ENCODE measurements around the gene CACNA1D. TPM values are rescaled to one million over a fixed set of nuclear protein-coding genes. Genes with fewer than 3 reads are reported as not detected.

CACNA1D gene
- total and polyA plus RNA-seq, 2 experiments from 2014 or later, result 5.2 to 27.8 TPM

- no peaks in the 10 kb centered on the region for H3K36me3 ChIP-seq (replicated peaks; ENCODE audit: insufficient read depth, low read depth)
- no peaks in the 10 kb centered on the region for H3K9me2 ChIP-seq (replicated peaks; ENCODE audit: insufficient read depth)
- no peak overlapping the region for H2AFZ ChIP-seq
- H3K79me2 ChIP-seq, result no peaks in the 10 kb centered on the region
- no peaks in the 10 kb centered on the region for H4K20me1 ChIP-seq (ENCODE audit: insufficient read depth, poor library complexity, severe bottlenecking)
- H3K4me3 ChIP-seq, result no peak overlapping the region
- H3K4me2 ChIP-seq, result no peak overlapping the region
- DNase-seq (ENCODE audit: low spot score), result no peak
- peaks cover 3% of the 10 kb centered on the region for H3K4me1 ChIP-seq (ENCODE audit: insufficient read depth)
- no peaks in the 10 kb centered on the region for H3K9me3 ChIP-seq (ENCODE audit: low read depth)
- H3K27me3 ChIP-seq, result no peaks in the 10 kb centered on the region
- WGBS (ENCODE audit: low lambda C conversion rate, missing lambda C conversion rate), result 67% methylated on average over 3 of the region's 3 CpGs
- H3K27ac ChIP-seq, result no peak overlapping the region
- no peak for TF ChIP-seq EZH2phosphoT487 (IDR thresholded peaks at IDR 0.05; ENCODE audit: low read depth, severe bottlenecking, unreplicated experiment)
- TF ChIP-seq, protein P1, sequence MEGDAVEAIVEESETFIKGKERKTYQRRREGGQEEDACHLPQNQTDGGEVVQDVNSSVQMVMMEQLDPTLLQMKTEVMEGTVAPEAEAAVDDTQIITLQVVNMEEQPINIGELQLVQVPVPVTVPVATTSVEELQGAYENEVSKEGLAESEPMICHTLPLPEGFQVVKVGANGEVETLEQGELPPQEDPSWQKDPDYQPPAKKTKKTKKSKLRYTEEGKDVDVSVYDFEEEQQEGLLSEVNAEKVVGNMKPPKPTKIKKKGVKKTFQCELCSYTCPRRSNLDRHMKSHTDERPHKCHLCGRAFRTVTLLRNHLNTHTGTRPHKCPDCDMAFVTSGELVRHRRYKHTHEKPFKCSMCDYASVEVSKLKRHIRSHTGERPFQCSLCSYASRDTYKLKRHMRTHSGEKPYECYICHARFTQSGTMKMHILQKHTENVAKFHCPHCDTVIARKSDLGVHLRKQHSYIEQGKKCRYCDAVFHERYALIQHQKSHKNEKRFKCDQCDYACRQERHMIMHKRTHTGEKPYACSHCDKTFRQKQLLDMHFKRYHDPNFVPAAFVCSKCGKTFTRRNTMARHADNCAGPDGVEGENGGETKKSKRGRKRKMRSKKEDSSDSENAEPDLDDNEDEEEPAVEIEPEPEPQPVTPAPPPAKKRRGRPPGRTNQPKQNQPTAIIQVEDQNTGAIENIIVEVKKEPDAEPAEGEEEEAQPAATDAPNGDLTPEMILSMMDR (IDR thresholded peaks at IDR 0.05; ENCODE audit: poor library complexity), result no peak
These were observed 152.3 kb downstream of the CACNA1D start for GRCh38 chr3:53646723-53647122.

DNA sequence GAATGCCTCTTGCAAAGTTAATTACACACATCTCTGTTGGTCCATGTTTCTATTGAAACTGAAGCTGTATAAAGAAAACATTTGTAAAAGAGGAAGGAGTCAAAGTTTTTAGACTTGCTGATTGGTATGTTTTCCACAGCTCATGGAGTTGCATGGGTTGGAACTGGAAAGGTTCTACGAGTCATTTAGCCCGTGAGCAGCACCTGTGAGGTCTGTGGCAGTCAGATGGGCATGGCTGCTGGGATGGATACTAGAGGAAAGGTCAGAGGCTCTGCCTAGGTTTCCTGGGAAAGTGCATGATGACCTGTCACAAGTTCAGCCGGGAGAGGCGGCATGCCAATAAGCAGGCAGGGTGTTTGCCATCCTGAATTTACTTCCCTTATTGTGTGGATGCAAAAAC lies 155.4 kb downstream of the CACNA1D start:
- H4K20me1 ChIP-seq (ENCODE audit: insufficient read depth, poor library complexity, severe bottlenecking), result no peaks in the 10 kb centered on the region
- H3K4me1 ChIP-seq (ENCODE audit: insufficient read depth), result peaks cover 3% of the 10 kb centered on the region
- no peaks in the 10 kb centered on the region for H3K36me3 ChIP-seq (replicated peaks; ENCODE audit: insufficient read depth, low read depth)
- TF ChIP-seq EZH2 (IDR thresholded peaks at IDR 0.05; ENCODE audit: borderline replicate concordance) (no peak), EZH2phosphoT487 (IDR thresholded peaks at IDR 0.05; ENCODE audit: low read depth, severe bottlenecking, unreplicated experiment) (no peak)
- TF ChIP-seq, protein P1 (IDR thresholded peaks at IDR 0.05; ENCODE audit: poor library complexity), result no peak
- H3K4me3 ChIP-seq, result no peak overlapping the region
- H3K27ac ChIP-seq, result no peak overlapping the region
- DNase-seq (ENCODE audit: low spot score), result no peak
- WGBS (ENCODE audit: low lambda C conversion rate, missing lambda C conversion rate), result 89% methylated on average over 4 of the region's 4 CpGs
- no peaks in the 10 kb centered on the region for H3K79me2 ChIP-seq
- peaks cover 7% of the 10 kb centered on the region for H3K9me3 ChIP-seq (ENCODE audit: low read depth)
- no peaks in the 10 kb centered on the region for H3K27me3 ChIP-seq
- H3K4me2 ChIP-seq, result no peak overlapping the region
- no peaks in the 10 kb centered on the region for H3K9me2 ChIP-seq (replicated peaks; ENCODE audit: insufficient read depth)
- no peak overlapping the region for H2AFZ ChIP-seq

DNA sequence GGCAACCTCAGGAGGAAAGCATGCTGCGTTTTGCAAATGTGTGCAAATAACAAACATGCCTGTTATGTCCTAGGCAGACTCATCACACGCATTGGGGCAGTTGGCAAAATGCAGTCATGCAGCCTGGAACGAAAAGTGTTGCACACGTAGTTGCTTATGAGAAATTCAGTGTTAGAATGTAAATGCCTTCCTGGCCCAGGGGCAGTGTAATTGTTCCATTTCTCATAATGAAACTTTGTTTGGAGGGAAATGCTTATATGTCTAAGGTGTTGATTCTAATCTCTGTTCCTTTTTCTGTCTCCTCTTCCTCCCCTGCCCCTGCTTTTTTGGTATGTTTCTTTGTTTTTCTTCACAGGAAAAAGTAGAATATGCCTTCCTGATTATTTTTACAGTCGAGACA lies 156.0 kb downstream of the CACNA1D start:
- H3K27me3 ChIP-seq, result no peaks in the 10 kb centered on the region
- no peak for DNase-seq (ENCODE audit: low spot score)
- H3K4me3 ChIP-seq, result no peak overlapping the region
- H3K9me3 ChIP-seq (ENCODE audit: low read depth), result peaks cover 7% of the 10 kb centered on the region
- H3K36me3 ChIP-seq (replicated peaks; ENCODE audit: insufficient read depth, low read depth), result no peaks in the 10 kb centered on the region
- 86% methylated on average over 5 of the region's 5 CpGs for WGBS (ENCODE audit: low lambda C conversion rate, missing lambda C conversion rate)
- no peaks in the 10 kb centered on the region for H4K20me1 ChIP-seq (ENCODE audit: insufficient read depth, poor library complexity, severe bottlenecking)
- H3K79me2 ChIP-seq, result no peaks in the 10 kb centered on the region
- H3K4me2 ChIP-seq, result no peak overlapping the region
- peaks cover 3% of the 10 kb centered on the region for H3K4me1 ChIP-seq (ENCODE audit: insufficient read depth)
- TF ChIP-seq EZH2phosphoT487 (IDR thresholded peaks at IDR 0.05; ENCODE audit: low read depth, severe bottlenecking, unreplicated experiment) (no peak), EZH2 (IDR thresholded peaks at IDR 0.05; ENCODE audit: borderline replicate concordance) (no peak)
- TF ChIP-seq, protein P1 (IDR thresholded peaks at IDR 0.05; ENCODE audit: poor library complexity), result no peak
- no peak overlapping the region for H3K27ac ChIP-seq
- no peaks in the 10 kb centered on the region for H3K9me2 ChIP-seq (replicated peaks; ENCODE audit: insufficient read depth)
- H2AFZ ChIP-seq, result no peak overlapping the region
